Stimulated activated CD8-positive, alpha-beta memory T cell treated with anti-CD3 and anti-CD28 coated beads, Interleukin-4, amount 100 ng/mL, for 48 hours (primary cell): ENCODE data around the gene TBX15.

Experiments
- DNase-seq: peaks from one replicate; pipeline ENCODE4 v3.0.0-alpha.2; 2020

Gene TBX15

GRCh38 chr1:118878661-118879060 lies 109.5 kb downstream of the TBX15 start:
- DNase-seq, result no peak

GRCh38 chr1:118877668-118878396 lies 110.3 kb downstream of the TBX15 start:
- DNase-seq, result no peak

GRCh38 chr1:118871582-118872171 lies 116.5 kb downstream of the TBX15 start:
- no peak for DNase-seq

GRCh38 chr1:118868387-118868786 lies 119.8 kb downstream of the TBX15 start:
- DNase-seq, result no peak

GRCh38 chr1:118866330-118866729 lies 121.8 kb downstream of the TBX15 start:
- DNase-seq, result no peak

GRCh38 chr1:118863688-118864087 lies 124.5 kb downstream of the TBX15 start:
- no peak for DNase-seq

- no peak for DNase-seq
Observed at GRCh38 chr1:118862755-118863154, 125.4 kb downstream of the TBX15 start.

GRCh38 chr1:118861216-118861615 lies 126.9 kb downstream of the TBX15 start:
- no peak for DNase-seq

- DNase-seq, result no peak
Observed at GRCh38 chr1:118859999-118860398, 128.1 kb downstream of the TBX15 start.

- DNase-seq, result no peak
Observed at GRCh38 chr1:118846443-118846842, 141.7 kb downstream of the TBX15 start.

GRCh38 chr1:118842452-118843201 lies 145.5 kb downstream of the TBX15 start:
- DNase-seq, result no peak

GRCh38 chr1:118841521-118841920 lies 146.6 kb downstream of the TBX15 start:
- DNase-seq, result no peak
